Measurements from ENCODE around the gene MEIS2.

The MEIS2 gene

DNA sequence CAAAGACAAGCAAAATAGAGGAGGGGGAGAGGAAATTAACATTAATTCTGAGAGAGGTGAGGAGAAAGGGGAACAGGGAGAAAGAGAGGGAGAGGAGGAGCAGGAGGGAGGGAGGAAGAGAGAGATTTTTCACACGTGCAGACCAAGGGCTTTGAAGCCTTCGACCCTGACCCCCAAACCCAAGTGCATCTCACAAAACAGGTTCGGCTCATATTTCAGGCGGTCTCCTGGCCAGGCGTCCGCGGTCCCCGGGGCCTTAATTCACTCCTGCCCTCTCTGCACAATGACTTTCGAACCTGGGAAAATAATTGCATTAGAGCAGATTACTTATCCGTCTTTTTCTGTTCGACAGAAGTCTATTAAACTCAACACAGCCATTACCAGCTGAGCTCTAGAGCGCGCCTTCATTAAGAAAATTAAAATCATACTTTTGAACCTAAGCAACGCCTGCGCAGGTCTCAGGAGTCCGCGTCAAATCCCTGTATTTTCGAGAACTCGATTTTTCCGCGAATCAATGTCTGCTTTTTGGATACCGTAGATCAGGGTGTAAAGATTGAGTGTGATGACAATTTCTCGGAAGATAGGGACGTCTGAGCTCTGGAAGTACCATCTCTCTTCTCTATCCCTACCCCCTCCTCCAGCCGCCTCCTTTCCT lies 220.7 kb downstream of the MEIS2 start:
- DNase-seq (ENCODE audit: low spot score), result no peak

DNA sequence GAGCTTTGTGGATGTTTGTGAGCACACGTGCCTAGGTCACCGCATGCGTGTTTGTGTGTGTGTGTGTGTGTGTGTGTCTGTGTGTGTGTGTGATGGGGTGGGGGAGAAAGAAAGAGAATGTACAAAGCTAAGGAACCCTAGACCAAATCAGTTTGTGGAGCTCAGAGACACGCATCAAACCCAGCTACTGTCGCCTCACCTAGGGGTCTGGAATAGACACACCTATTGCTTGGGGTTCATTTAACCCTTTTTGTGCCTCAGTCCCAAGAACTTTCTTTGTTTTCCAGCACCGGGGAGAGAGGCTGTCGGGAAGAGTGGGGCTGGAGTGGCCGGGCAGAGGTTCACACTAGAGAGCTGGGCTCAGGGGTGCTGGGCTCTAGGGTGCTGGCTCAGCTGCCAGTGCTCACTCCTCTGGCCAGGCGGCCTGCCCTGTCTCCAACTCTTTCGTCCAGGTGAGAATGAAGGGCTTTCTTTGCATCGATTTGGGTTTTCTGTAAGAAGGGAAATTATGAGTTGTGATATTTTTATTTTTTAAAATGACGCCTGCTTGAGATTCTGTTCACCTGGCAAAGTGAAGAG lies 221.6 kb downstream of the MEIS2 start:
- no peak for DNase-seq (ENCODE audit: low spot score)

DNA sequence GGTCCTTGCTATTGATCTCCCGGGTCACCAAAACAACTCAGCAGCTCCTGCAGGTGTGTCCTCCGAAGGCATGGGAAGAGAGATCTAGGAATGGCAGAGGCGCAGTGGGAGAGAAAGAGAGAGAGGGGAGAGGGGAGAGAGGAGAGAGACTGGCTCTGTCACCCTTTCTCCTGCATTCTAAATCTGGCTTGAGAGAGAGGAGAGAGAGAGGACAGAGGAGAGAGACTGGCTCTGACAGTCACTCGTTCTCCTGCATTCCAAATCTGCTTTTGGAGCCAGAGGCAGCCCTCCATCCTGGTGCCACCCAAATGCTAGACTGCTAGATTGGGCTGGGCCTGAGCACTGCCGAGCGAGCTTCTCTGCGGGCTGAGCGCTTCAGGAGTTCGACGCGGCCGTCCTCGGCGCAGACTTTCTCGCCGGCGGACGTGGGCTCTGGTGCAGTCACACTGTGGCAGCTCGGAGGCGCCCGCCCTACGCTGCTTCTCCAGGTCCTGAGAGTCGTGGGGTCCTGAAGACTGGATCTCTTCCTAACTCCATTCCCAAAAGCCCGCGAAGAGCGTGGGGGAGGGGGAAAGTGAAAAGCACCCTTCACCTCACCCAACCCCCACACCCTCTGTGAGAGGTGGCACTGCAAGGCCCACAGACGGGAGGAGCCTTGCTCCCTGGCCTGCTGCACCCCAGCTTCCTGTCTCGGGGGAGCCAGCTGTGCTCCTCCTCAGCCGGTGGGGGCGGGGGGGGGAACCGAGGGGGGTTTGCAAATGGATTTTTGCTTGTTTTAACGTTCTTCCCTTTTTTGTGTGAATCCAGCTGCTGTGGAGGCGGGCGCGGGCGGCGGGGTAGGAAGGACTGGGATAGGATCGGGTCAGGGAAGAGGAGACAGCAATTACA lies 222.3 kb downstream of the MEIS2 start:
- no peak for DNase-seq (ENCODE audit: low spot score)

DNA sequence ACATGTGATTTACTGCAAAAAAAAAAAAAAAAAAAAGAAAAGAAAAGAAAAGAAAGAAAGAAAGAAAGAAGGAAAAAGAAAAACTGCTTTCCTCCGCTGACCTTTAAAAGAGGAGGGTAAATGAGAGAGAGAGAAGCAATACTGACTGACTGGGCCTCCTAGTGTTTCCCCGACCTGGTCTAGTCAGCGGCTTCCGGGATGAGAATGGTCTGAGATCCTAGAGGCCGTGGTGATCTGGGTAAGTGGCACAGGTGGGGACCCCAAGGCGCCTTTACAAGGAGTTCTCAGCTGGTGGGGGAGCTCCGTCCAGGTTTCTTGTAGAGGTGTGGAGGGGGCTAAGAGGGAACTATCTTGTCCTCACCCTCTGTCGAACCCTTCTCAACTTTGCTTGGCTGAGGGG lies 223.1 kb downstream of the MEIS2 start:
- DNase-seq (ENCODE audit: low spot score), result no peak

DNA sequence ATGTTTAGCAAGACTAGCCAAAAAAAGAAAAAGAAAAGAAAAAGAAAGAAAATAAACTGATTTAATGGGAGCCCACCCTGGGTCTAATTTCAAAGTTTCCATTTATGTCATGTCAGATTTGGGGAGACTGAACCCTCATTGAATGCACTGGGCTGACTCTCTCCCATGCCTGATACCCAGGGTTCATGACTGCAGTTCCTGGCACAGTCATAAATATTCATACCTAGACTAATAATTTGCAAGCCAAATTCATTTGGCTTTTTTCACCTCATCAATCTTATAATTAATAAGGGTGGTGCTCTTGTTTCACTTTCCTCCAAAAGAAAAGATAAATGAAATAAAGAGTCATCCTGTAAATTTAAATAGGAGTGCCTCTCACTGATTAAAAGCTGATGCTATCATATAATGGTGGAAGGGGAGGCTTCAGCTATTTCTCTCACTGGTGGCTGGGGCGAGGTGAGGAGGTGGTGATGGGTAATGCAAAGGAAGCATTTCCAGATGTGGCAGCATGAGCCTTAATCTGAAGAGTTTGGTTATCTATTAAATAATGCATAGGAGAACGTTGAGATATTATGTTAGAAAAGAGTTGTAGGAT lies 224.5 kb downstream of the MEIS2 start:
- no peak for DNase-seq (ENCODE audit: low spot score)

GRCh38 chr15:36874930-36875329 lies 225.4 kb downstream of the MEIS2 start:
- no peak for DNase-seq (ENCODE audit: low spot score)

DNA sequence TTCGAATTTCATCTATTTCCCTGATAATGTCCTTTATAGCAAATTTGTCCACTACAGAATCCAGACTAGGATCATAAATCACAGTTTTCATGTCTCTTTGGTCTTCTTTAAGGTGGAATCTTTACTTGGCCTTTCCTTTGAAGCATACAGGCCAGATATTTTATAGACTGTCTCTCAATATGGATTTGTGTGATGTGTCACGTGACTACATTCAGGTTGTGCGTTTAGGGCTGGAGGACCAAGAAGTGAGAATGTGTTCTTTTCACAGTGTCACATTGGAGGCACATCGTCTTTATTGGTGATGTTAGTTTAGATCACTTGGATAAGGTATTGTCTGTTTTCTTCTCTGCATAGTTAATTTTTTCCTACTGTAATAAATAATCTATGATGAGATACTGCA lies 232.9 kb downstream of the MEIS2 start:
- DNase-seq (ENCODE audit: low spot score), result no peak

DNA sequence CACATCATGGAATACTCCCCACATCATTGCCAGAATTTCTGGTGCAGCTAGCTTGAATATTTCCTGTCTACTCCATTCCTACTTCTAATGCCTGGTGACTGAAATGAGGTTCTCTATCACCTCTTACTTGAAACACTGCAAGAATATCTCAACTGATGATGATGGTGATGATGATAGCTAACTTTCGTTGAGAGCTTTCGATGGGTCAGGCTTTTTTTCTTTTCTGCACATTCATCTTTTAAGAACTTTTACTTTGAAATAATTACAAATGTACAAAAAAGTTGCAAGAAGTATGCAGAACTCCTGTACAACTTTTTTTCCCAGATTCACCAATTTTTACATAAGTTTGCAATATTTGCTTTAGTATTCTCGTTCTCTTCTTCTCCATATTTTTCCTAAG lies 233.5 kb downstream of the MEIS2 start:
- DNase-seq (ENCODE audit: low spot score), result no peak

DNA sequence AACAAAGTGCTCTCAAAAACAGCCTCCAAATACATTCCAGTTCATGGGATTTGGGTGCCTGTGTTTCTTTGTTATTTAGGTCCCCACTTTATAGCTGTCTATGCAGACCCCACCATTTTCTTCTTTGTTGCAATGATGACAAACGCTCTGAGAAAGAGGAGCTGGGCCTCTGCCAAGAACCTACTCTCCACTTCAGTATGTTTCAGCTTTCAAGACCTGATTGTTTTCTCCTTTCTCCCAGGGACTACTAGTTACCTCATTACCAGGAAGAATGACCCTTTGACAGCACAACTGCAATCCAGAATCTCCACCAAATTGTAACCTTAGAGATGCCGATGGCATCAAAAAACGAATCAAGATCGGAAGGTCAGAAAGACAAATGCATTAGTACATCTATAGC lies 236.8 kb downstream of the MEIS2 start:
- no peak for DNase-seq (ENCODE audit: low spot score)

DNA sequence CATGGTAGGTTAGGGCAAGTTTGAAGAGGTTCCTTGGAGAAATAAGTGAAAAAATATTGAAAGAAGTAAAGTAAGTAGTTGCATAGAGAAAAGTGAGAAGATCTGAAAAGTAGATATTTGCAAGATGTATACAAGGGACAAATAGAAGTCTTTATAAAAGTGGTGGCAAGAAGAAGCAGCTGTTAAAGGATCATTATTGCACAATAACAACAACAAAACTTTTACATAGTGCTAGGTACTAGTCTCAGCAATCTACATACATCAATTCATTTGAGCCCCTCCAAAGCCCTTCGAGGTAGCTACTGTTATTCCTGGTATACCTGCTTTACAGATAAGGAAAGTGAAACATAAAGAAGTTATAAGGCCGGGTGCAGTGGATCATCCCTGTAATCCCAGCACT lies 239.6 kb downstream of the MEIS2 start:
- no peak for DNase-seq (ENCODE audit: low spot score)

GRCh38 chr15:36858423-36858822 lies 241.9 kb downstream of the MEIS2 start:
- no peak for DNase-seq (ENCODE audit: low spot score)

DNA sequence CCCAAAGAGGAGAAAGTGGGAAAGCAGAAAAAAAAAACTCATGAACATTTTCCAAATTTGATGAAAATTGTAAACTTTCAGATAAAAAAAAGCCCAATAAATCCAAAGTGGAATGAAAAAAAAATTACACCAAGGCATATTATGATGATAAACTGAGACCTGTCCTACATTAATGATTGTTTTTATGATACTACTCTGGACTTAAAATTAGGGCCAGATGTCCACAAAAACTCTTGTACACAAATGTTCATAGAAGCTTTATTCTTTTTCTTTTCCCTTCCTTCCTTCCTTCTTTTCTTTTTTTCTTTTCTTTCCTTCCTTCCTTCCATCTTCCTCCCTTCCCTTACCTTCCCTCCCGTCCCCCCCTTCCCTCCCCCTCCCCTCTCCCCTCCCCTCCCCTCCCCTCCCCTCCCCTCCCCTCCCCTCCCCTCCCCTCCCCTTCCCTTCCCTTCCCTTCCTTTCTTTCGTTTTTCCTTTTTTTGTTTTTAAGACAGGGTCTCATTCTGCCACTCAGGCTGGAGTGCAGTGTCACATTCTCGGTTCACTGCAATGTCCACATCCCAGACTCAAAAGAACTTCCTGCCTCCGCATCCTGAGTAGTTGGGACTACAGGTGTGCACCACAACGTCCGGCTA lies 243.9 kb downstream of the MEIS2 start:
- no peak for DNase-seq (ENCODE audit: low spot score)

- no peak for DNase-seq (ENCODE audit: low spot score)
These were observed 249.5 kb downstream of the MEIS2 start for GRCh38 chr15:36850864-36851263.

GRCh38 chr15:36845270-36845669 lies 255.1 kb downstream of the MEIS2 start:
- no peak for DNase-seq (ENCODE audit: low spot score)

DNA sequence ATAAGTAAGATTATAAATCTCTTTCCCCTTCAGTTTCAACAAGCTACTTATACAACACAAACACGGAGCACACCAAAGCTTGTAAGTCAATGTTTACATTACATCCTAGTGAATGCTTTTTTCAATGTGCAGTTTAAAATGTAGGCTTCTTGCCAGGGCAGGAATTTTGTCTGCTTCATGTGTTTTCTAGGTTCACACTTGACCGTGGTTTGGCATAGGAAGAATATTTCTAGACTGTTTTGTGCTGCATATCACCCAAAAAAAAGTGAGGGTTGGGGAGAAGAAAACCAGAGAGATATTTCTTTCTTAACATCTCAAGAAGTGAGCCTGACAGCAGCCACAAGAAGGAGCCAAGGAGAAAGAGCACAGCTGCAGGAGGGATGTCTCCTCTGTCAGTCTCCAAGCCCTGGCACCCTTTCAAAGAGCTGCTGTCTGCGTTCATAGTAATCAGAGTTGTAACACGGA lies 255.8 kb downstream of the MEIS2 start:
- DNase-seq (ENCODE audit: low spot score), result no peak

DNA sequence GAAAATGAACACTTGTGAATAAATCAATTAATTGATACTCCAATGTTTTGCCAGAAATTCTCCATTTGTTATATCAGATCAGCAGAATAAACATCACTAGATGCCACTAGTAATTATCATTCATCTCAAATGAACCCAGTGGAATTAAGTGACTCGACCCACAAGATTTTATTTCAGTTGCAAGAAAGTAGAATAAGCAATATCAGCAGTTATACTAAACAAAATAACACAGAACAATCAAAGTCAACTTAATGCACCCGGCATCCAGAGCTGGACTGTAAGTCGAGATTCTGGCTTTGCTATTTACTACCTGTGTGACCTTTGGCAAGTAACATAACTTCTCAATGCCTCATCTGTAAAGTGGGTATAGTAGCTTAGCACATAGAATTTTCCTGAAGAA lies 256.5 kb downstream of the MEIS2 start:
- no peak for DNase-seq (ENCODE audit: low spot score)

DNA sequence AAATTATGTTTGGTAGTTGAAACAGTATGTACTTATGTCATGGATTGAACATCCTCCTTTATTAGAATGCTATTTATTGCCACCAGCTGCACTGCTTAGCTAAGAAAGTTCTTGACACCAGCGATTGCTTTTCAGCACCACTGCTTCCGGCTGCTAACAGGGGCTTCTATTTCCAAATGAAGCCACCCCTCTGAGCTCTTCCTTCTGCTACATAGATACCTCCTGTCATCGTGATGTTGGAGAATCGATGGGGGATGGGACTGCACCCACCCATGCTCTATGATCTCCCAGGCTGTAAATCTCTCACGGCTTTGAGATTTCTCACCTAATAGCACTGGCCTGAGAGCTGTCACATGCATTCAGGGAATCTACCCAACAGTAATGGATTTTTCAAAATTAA lies 259.2 kb downstream of the MEIS2 start:
- no peak for DNase-seq (ENCODE audit: low spot score)

Data from activated CD4-positive, alpha-beta T cell treated with anti-CD3 and anti-CD28 coated beads, Interleukin-2, Interleukin-4, amounts not matched to agents 100 ng/mL and 50 ng/mL, durations not matched to agents 16 hours and 8 hours (primary cell).